ENCODE measurements around the gene VENTX.
A peak's percentile ranks its signal among the peaks of the same experiment; 100 is the strongest.

VENTX gene

GRCh38 chr10:133258066-133258817 is 20.6 kb downstream of the VENTX start:
- H3K4me1 ChIP-seq (ENCODE audit: control insufficient read depth, insufficient read depth, low read length), result peaks cover 3% of the 10 kb centered on the region
- TF ChIP-seq INSM2 (tag by site-specific recombination; IDR thresholded peaks at IDR 0.05) (no peak), ZNF16 (tag by site-specific recombination; IDR thresholded peaks at IDR 0.05; ENCODE audit: low read depth) (no peak), ZNF747 (tag by site-specific recombination; IDR thresholded peaks at IDR 0.05) (no peak), ZIC2 (tag by site-specific recombination; IDR thresholded peaks at IDR 0.05) (peak; percentile 28), GLIS2 (tag by site-specific recombination; IDR thresholded peaks at IDR 0.05) (0 out of 2 replicates have a peak, but pooled peaks have one; percentile 26), TSHZ1 (tag by site-specific recombination; IDR thresholded peaks at IDR 0.05; ENCODE audit: borderline replicate concordance) (no peak), OVOL3 (tag by site-specific recombination; IDR thresholded peaks at IDR 0.05) (no peak), ZBTB26 (tag by site-specific recombination; optimal IDR thresholded peaks at IDR 0.05) (no peak), ZNF585B (tag by site-specific recombination; IDR thresholded peaks at IDR 0.05) (no peak), ZNF473 (tag by site-specific recombination; IDR thresholded peaks at IDR 0.05) (no peak), GLI4 (tag by site-specific recombination; IDR thresholded peaks at IDR 0.05) (no peak), ZNF600 (tag by site-specific recombination; IDR thresholded peaks at IDR 0.05) (peak; percentile 67; the same call in 1 of the 2 replicates), ZBTB8A (tag by site-specific recombination; IDR thresholded peaks at IDR 0.05) (no peak), HOXC10 (CRISPR knock-in tag; IDR thresholded peaks at IDR 0.05) (no peak), ZNF658 (tag by site-specific recombination; IDR thresholded peaks at IDR 0.05) (no peak), ZNF335 (tag by site-specific recombination; conservative IDR thresholded peaks at IDR 0.05) (peak; percentile 54), RBAK (tag by site-specific recombination; IDR thresholded peaks at IDR 0.05) (no peak)
- H3K4me3 ChIP-seq (ENCODE audit: low read depth, low read length), result no peak overlapping the region
- no peak overlapping the region for H3K27ac ChIP-seq (ENCODE audit: extremely low read depth, low read depth, low read length)
- H3K36me3 ChIP-seq (ENCODE audit: control insufficient read depth in 2 of 2, insufficient read depth in 1 of 2, low read length in 2 of 2), result no peaks in the 10 kb centered on the region
- H3K9me3 ChIP-seq (ENCODE audit: control insufficient read depth, insufficient read depth, low read depth, low read length), result no peaks in the 10 kb centered on the region
- CTCF ChIA-PET, result interaction anchor here (0.6 to 1.3 kb wide), 6 partner anchors 12 to 917 kb away, joined by 3 to 4 read pairs (median 4); no protein-coding TSS in a partner anchor
- POLR2A ChIA-PET, result no interaction called here

- H3K9me3 ChIP-seq (ENCODE audit: control insufficient read depth, insufficient read depth, low read depth, low read length), result no peaks in the 10 kb centered on the region
- ChIA-PET POLR2A (no interaction called here), CTCF (interaction anchor here (1.0 to 1.3 kb wide), 2 partner anchors 113 to 116 kb away, joined by 3 to 4 read pairs; no protein-coding TSS in a partner anchor)
- no peaks in the 10 kb centered on the region for H3K36me3 ChIP-seq (ENCODE audit: control insufficient read depth in 2 of 2, insufficient read depth in 1 of 2, low read length in 2 of 2)
- peaks cover 3% of the 10 kb centered on the region for H3K4me1 ChIP-seq (ENCODE audit: control insufficient read depth, insufficient read depth, low read length)
- H3K27ac ChIP-seq (ENCODE audit: extremely low read depth, low read depth, low read length), result no peak overlapping the region
- H3K4me3 ChIP-seq (ENCODE audit: low read depth, low read length), result no peak overlapping the region
- TF ChIP-seq ZNF639 (tag by site-specific recombination; IDR thresholded peaks at IDR 0.05) (0 out of 2 replicates have a peak, but pooled peaks have one; percentile 60), ZNF692 (tag by site-specific recombination; IDR thresholded peaks at IDR 0.05) (peak; percentile 48; the same call in 1 of the 2 replicates), ZBTB26 (tag by site-specific recombination; optimal IDR thresholded peaks at IDR 0.05) (peak; percentile 16)
Measured at GRCh38 chr10:133258818-133259601, 21.4 kb downstream of the VENTX start.
